Ishikawa (cell line): Measurements from ENCODE around the gene SLC43A3.

Experiments
- CEBPB ChIP-seq: IDR thresholded peaks from 2 replicates; pipeline ENCODE4 v1.6.1; 2012
- CREB1 ChIP-seq: IDR thresholded peaks from 2 replicates; pipeline ENCODE4 v1.6.1; 2012; ENCODE audit warnings: low read depth
- EGR1 ChIP-seq: IDR thresholded peaks from 2 replicates; pipeline ENCODE4 v1.6.1; 2012
- EP300 ChIP-seq: IDR thresholded peaks from 2 replicates; pipeline ENCODE4 v1.6.1; 2012; ENCODE audit warnings: borderline replicate concordance
- FOXM1 ChIP-seq: IDR thresholded peaks from 2 replicates; pipeline ENCODE4 v1.6.1; 2012; ENCODE audit warnings: low read depth, borderline replicate concordance
- MAX ChIP-seq: IDR thresholded peaks from 2 replicates; pipeline ENCODE4 v1.6.1; 2012
- NFIC ChIP-seq: IDR thresholded peaks from 2 replicates; pipeline ENCODE4 v1.6.1; 2012
- RAD21 ChIP-seq: IDR thresholded peaks from 2 replicates; pipeline ENCODE4 v1.6.1; 2012; ENCODE audit warnings: low read depth
- REST ChIP-seq: IDR thresholded peaks from 2 replicates; pipeline ENCODE4 v1.6.1; 2012; ENCODE audit warnings: low read depth, mild to moderate bottlenecking
- TAF1 ChIP-seq: IDR thresholded peaks from 2 replicates; pipeline ENCODE4 v1.6.1; 2012; ENCODE audit warnings: low read depth, mild to moderate bottlenecking
- TCF12 ChIP-seq: IDR thresholded peaks from 2 replicates; pipeline ENCODE4 v1.6.1; 2012; ENCODE audit warnings: low read depth
- TEAD4 ChIP-seq: IDR thresholded peaks from 2 replicates; pipeline ENCODE4 v1.6.1; 2012
- USF1 ChIP-seq: IDR thresholded peaks from 2 replicates; pipeline ENCODE4 v1.6.1; 2012
- YY1 ChIP-seq: IDR thresholded peaks from 2 replicates; pipeline ENCODE4 v1.6.1; 2012; ENCODE audit warnings: low read depth
- ZBTB7A ChIP-seq: IDR thresholded peaks from 2 replicates; pipeline ENCODE4 v1.6.1; 2012; ENCODE audit warnings: low read depth

The SLC43A3 gene

GRCh38 chr11:57395905-57396623 lies 30.9 kb downstream of the SLC43A3 start:
- TF ChIP-seq MAX (no peak), RAD21 (no peak), YY1 (no peak), CEBPB (no peak), CREB1 (no peak), EP300 (no peak), TCF12 (no peak), EGR1 (no peak)

GRCh38 chr11:57394203-57394965 lies 32.5 kb downstream of the SLC43A3 start:
- no peak for TF ChIP-seq EP300
- no peak for TF ChIP-seq REST
- TF ChIP-seq NFIC: no peak
- no peak for TF ChIP-seq FOXM1
- no peak for TF ChIP-seq YY1
- no peak for TF ChIP-seq TAF1
- no peak for TF ChIP-seq CREB1
- TF ChIP-seq USF1: no peak
- TF ChIP-seq TEAD4: no peak

- TF ChIP-seq ZBTB7A: no peak
- TF ChIP-seq CEBPB: no peak
- no peak for TF ChIP-seq EGR1
- TF ChIP-seq RAD21: no peak
- TF ChIP-seq REST: no peak
- no peak for TF ChIP-seq TEAD4
- no peak for TF ChIP-seq TAF1
- no peak for TF ChIP-seq YY1
- no peak for TF ChIP-seq FOXM1
- no peak for TF ChIP-seq TCF12
- no peak for TF ChIP-seq USF1
- TF ChIP-seq EP300: no peak
Observed at GRCh38 chr11:57392763-57393105, 34.2 kb downstream of the SLC43A3 start.

- TF ChIP-seq MAX (no peak), TAF1 (no peak), YY1 (no peak), CEBPB (no peak), ZBTB7A (no peak), FOXM1 (no peak), NFIC (no peak), TCF12 (no peak), RAD21 (no peak), EP300 (no peak), REST (no peak), CREB1 (no peak), EGR1 (no peak), TEAD4 (no peak), USF1 (no peak)
Observed at GRCh38 chr11:57392066-57392762, 34.7 kb downstream of the SLC43A3 start.
